CD4-positive, alpha-beta T cell treated with Interleukin-4 for 4 hours (primary cell): ENCODE measurements around the gene ARID2.

ENCODE experiments used
- DNase-seq: peaks from one replicate; pipeline ENCODE4 v3.0.0-alpha.2; 2020

The ARID2 gene

GRCh38 chr12:45763381-45763780 lies 33.9 kb downstream of the ARID2 start:
- no peak for DNase-seq

GRCh38 chr12:45768194-45768593 lies 38.7 kb downstream of the ARID2 start:
- DNase-seq: no peak

DNA sequence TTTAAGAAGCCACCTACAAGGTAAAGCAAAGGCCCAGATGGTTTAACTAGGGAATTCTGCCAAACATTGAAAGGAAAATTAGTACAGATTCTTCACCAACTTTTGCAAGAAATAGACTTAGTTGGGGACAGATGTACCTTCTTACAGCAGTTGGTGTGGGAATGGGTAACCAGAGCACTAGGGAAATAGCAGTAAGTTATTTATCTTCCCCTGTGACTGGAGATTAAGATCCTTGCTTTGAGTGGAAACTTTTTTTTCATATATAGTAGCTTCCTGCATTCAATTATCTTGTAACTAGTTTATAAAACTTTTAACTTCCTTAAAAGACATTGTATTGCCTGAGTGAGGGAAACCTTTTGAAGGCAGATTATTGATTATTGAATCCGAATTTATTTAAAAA lies 44.2 kb downstream of the ARID2 start:
- no peak for DNase-seq

GRCh38 chr12:45774508-45775162 lies 45.1 kb downstream of the ARID2 start:
- DNase-seq: no peak

GRCh38 chr12:45775465-45775864 lies 46.0 kb downstream of the ARID2 start:
- no peak for DNase-seq

DNA sequence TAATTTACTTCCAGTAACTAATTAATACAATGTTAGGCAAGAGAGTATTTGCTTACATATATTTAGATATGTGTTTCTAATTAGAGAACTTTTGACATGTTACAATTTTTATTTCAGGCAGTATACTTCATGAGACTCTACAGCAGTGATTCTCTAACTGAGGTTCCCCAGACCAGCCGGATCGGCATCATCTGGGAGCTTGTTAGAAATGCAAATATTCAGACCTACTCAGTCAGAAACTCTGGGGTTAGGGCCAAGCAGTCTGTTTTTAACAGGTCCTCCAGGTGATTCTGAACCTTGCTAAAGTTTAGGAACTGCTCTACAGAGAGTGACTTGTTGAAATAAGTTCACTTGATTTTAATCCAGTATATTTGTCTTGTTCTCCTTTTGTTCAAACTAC lies 46.5 kb downstream of the ARID2 start:
- DNase-seq: no peak

DNA sequence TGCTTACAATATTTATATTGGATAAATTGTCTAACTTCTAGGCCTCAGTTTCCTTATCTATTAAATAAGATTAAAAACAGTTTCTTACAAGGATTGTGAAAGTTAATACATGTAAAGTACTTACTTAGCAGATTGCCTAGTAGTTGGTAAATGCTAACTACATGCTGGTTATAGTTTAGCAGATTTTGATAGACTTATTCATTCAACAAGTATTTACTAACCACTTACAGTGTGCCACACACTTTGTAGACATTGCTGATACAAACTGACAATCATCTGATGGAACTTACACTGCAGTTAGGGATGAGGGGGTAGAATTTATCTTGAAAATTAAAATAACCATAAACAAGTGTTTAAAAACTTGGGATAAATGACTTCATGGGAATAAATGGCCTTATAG lies 50.4 kb downstream of the ARID2 start:
- no peak for DNase-seq

DNA sequence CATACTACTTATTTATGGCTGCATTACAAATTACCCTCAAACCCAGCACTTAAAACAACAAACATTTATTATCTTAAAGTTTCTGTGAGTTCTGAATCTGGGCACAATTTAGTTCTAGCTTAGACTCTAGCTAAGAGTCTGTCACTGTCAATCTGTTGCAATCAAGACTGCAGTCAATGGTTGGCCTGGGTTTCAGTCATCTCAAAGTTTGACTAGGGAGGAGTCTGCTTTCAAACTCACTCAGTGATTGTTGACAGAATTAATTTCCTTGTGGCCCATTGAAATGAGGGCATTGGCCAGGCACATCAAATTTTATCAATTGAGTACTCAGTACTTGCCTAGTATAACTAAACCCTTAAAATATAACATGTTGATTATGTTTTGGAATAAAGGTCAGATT lies 51.6 kb downstream of the ARID2 start:
- no peak for DNase-seq

DNA sequence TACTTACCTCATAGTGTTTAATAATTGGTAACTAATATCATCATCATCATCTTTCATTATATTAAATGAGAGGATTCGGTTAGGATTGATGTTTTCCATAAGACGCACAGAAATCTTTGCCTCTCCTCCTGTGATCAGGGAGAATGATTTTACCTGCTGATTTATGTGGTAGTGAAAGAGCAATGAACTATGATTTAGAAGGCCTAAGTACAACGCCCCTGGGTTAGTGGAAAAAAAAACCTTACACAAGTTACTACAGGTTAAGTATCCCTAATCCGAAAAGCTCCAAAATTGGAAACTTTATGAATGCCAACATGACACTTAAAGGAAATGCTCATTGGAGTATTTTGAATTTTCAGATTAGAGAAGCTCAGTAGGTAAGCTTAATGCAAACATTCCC lies 55.8 kb downstream of the ARID2 start:
- DNase-seq: no peak

GRCh38 chr12:45789025-45789424 lies 59.5 kb downstream of the ARID2 start:
- no peak for DNase-seq

- DNase-seq: no peak
Observed at GRCh38 chr12:45794422-45794821, 64.9 kb downstream of the ARID2 start.

DNA sequence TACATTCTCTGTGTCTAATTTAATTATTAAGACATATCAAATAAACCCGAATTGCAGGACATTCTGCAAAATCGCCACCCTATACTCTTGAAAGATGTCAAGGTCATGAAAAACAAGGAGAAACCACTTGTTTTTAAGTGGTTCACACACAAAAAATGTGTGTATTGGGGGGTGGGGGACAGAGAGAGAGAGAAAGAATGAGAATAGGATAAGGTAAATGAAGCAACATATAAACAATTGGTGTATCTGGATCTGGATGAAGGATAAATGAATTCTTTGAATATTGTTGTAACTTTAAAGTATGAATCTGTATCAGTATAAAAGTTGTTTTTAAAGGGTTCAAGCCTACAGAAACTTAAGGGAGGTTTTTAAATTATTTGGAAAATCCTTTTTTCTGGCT lies 72.1 kb downstream of the ARID2 start:
- no peak for DNase-seq

GRCh38 chr12:45803111-45803510 lies 73.6 kb downstream of the ARID2 start:
- no peak for DNase-seq

DNA sequence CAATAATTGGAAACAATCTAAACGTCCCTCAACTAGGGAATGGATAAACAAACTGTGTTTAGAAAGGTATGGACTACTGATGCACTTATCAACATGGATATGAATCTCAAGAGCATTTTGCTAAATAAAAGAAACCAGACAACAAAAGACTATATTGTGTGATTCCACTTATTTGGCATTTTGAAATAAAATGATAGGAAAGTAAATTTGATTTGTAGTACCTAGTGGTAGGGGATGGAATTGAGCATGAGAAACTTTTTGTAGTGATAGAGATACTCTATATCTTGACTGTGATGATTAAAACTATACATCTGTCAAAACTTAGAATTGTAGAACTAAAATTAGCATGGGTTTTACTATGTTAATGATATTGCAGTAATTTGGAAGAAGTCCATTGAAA lies 87.1 kb downstream of the ARID2 start:
- DNase-seq: no peak

GRCh38 chr12:45827974-45828373 lies 98.5 kb downstream of the ARID2 start:
- no peak for DNase-seq

DNA sequence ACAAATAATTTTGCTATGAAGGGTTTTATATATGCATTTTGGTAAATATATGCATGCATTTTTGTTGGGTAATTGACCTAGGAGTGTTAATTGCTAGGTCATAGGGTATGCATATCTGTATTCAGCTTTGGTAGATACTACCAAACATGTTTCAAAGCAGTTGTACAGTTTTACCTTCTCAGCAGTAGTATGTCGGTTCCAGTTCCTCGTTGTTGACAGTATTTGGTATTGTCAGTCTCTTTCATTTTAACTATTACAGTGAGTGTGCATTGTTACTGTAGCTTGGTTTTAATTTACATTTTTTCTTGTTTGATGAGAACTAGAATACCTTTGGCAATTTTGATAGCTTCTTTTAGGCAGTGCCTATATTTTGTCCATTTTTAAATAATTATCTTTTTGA lies 98.9 kb downstream of the ARID2 start:
- DNase-seq: no peak

DNA sequence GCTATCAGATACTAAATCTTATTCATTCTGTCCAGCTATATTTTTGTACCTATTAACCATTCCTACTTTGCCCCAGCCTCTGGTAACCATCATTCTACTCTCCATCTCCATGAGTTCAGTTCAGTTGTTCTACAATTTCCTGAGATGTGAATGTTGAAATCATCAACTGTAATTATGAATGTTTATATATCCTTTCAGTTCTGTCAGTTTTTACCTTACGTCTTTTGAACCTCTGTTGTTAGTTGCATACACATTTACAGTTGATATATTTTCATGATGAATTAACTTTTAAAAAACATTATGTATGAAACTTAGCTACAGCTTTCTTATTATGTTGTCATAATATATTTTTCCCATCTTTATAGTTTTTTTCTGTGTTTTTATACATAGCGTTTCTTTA lies 102.1 kb downstream of the ARID2 start:
- DNase-seq: no peak

- no peak for DNase-seq
Observed at GRCh38 chr12:45833401-45833800, 103.9 kb downstream of the ARID2 start.

DNA sequence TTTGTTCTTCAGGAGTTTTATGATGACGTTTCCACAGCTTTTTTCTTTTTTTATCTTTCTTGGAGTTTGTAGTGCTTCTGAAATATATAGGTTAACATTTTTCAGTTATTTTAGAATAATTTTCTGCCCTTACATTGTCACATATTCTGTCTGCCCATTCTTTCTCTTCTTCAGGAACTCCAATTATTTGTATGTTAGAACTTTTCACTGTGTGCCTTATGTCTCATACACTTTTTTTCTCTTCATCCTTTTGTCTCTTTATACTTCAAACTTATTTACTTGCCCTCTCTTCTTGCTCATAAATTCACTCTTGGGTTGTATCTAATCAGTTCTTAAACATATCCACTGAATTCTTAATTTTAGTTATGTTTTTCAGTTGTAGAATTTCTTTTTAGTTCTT lies 105.3 kb downstream of the ARID2 start:
- no peak for DNase-seq

DNA sequence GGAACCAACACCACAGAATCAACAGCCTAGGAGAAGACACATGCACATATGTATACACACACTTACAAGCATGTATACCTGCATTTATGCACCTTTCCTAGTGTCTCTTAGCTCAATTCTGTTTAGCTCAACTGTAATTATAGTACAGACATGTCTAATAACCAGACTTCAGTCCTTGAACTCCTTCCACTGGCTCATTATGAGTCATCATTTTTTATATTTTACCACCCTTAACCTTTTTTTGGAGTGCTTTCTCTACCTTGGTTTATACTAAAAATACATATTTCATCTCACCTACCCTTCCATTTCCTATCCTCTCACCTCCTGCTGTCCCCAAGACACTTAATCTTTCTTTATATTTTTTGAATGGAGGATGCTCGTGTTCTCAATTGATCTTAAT lies 110.4 kb downstream of the ARID2 start:
- DNase-seq: no peak

- no peak for DNase-seq
Observed at GRCh38 chr12:45849289-45849688, 119.8 kb downstream of the ARID2 start.

DNA sequence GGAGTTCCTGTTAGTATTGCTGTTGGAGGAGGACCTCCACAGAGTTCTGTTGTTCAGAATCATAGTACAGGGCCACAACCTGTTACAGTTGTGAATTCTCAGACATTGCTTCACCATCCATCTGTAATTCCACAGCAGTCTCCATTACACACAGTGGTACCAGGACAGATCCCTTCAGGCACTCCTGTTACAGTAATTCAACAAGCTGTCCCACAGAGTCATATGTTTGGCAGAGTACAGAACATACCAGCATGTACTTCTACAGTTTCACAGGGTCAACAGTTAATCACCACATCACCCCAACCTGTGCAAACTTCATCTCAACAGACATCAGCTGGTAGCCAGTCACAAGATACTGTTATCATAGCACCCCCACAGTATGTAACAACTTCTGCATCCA lies 120.8 kb downstream of the ARID2 start:
- no peak for DNase-seq

GRCh38 chr12:45852508-45852907 lies 123.0 kb downstream of the ARID2 start:
- no peak for DNase-seq

DNA sequence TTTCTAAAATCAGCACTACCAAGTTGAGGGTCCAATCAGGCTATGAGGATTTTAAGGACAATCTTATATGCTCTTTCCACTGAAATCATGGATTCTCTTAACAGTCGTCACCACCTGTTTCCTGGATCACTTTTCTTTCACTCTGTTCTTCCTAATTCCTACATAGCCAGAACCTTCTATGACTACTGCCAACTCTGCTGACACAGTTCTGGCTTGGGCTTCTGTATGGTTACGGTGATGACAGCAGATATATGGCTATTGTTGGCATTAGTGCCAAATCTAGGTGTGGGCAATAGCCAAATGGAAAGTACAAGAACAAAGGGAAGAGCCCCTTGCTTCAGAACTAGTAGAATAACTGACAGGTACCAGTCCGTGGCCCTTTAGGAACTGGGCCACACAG lies 124.0 kb downstream of the ARID2 start:
- DNase-seq: no peak

DNA sequence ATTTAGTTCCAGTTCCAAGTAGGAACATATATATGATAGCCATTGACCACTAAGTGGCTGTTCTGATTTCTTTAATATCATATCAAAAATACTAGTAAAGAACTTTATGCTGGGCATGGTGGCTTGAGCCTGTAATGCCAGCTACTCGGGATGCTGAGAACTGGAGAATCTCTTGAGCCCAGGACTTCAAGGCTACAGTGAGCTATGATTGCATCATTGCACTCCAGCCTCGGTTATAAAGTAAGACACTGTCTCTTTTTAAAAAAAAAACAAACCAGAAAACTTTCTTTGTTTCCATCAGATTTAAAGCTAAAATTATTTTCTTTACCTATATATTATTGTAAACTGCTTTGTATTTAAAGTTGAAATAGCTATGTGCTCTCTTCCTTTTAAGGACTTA lies 133.8 kb downstream of the ARID2 start:
- DNase-seq: no peak

DNA sequence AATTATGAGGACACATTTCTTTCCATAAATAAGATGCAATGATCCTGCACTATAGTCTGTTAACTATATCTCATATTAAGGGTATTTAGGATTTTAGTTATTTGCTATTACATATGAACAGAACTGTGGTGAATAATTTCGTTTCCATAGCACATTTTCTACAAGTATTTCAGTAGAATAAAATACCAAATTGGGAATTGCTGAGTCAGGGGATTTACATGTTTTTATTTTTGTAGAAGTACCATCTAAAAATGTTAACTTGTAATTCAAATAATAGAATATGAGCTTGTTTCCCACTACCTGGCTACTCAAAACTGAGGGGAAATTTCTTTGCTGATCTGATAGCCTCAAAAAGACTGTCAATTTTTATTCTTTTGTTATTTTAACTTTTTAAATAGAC lies 136.8 kb downstream of the ARID2 start:
- DNase-seq: no peak
